Measurements from ENCODE around the gene PAK4. TPM values are rescaled to one million over a fixed set of nuclear protein-coding genes. Genes with fewer than 3 reads are reported as not detected.

PAK4 gene
- polyA plus RNA-seq, 1 donor (not counting 4 experiments of a cell fraction or from before 2014, with no cell fraction given) = 11.2 TPM

DNA sequence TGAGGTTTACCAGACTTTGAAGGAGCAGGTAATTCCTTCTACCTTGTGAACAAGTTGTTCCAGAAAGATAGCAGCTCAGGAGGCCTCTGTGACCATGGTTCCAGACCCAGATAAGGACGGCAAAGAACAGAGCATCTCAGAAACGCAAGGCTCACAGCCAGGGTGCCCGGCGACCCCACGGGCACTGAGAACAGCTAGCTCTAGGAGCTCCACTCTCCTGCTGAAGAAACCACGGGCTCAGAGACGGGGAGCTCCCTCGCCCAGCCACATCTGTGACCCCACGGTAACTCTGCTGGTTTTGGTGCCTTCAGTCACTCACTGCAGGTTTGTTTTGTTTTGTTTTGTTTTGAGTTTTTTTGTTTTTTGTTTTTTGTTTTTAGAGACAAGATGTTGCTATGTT, 55.2 kb downstream of the PAK4 start:
- Histone ChIP-seq H4K20me1 (ENCODE audit: control insufficient read depth, extremely low read depth, insufficient read depth, low read length) (no peaks in the 10 kb centered on the region), H3K9me3 (ENCODE audit: control insufficient read depth, low read depth, low read length) (no peaks in the 10 kb centered on the region), H2AFZ (ENCODE audit: control insufficient read depth, low read length) (no peak overlapping the region), H3K4me1 (ENCODE audit: control insufficient read depth, extremely low read depth, insufficient read depth, low read length) (no peaks in the 10 kb centered on the region), H3K27ac (ENCODE audit: control insufficient read depth, insufficient read depth, low read length) (no peak overlapping the region), H3K36me3 (ENCODE audit: control insufficient read depth in 2 of 2, extremely low read depth in 1 of 2, insufficient read depth in 2 of 2, low read length in 2 of 2) (peaks cover 0 to 23% of the 10 kb centered on the region in 2 experiments), H3K79me2 (ENCODE audit: control insufficient read depth, insufficient read depth, low read length) (no peaks in the 10 kb centered on the region), H3K9me1 (ENCODE audit: control insufficient read depth, extremely low read depth, insufficient read depth, low read length) (no peaks in the 10 kb centered on the region), H3K9ac (ENCODE audit: control insufficient read depth, extremely low read depth, insufficient read depth, low read length) (no peak overlapping the region), H3K4me2 (ENCODE audit: control insufficient read depth, extremely low read depth, insufficient read depth, low read depth, low read length) (no peak overlapping the region), H3K27me3 (ENCODE audit: control insufficient read depth, extremely low read depth, insufficient read depth, low read length) (no peaks in the 10 kb centered on the region), H3K4me3 (ENCODE audit: control insufficient read depth in 2 of 3, extremely low read depth in 1 of 3, insufficient read depth in 2 of 3, low read depth in 1 of 3, low read length in 3 of 3) (no peak overlapping the region)
- TF ChIP-seq EZH2 (IDR thresholded peaks at IDR 0.05; ENCODE audit: low read length) = no peak
- TF ChIP-seq, protein P1, sequence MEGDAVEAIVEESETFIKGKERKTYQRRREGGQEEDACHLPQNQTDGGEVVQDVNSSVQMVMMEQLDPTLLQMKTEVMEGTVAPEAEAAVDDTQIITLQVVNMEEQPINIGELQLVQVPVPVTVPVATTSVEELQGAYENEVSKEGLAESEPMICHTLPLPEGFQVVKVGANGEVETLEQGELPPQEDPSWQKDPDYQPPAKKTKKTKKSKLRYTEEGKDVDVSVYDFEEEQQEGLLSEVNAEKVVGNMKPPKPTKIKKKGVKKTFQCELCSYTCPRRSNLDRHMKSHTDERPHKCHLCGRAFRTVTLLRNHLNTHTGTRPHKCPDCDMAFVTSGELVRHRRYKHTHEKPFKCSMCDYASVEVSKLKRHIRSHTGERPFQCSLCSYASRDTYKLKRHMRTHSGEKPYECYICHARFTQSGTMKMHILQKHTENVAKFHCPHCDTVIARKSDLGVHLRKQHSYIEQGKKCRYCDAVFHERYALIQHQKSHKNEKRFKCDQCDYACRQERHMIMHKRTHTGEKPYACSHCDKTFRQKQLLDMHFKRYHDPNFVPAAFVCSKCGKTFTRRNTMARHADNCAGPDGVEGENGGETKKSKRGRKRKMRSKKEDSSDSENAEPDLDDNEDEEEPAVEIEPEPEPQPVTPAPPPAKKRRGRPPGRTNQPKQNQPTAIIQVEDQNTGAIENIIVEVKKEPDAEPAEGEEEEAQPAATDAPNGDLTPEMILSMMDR (optimal IDR thresholded peaks at IDR 0.05 in 1 of 3, IDR thresholded peaks at IDR 0.05 in 1 of 3, conservative IDR thresholded peaks at IDR 0.05 in 1 of 3; ENCODE audit: extremely low read depth in 1 of 3, insufficient read depth in 2 of 3, low read length in 3 of 3) = no peak
- no peak for FAIRE-seq
- dilution Hi-C loops (cut with MboI; ENCODE audit: extremely low pct_ligation_motif_present, low sequenced_read_pairs) = no loop called here
- no peak for DNase-seq (ENCODE audit: low read depth, low spot score)

DNA sequence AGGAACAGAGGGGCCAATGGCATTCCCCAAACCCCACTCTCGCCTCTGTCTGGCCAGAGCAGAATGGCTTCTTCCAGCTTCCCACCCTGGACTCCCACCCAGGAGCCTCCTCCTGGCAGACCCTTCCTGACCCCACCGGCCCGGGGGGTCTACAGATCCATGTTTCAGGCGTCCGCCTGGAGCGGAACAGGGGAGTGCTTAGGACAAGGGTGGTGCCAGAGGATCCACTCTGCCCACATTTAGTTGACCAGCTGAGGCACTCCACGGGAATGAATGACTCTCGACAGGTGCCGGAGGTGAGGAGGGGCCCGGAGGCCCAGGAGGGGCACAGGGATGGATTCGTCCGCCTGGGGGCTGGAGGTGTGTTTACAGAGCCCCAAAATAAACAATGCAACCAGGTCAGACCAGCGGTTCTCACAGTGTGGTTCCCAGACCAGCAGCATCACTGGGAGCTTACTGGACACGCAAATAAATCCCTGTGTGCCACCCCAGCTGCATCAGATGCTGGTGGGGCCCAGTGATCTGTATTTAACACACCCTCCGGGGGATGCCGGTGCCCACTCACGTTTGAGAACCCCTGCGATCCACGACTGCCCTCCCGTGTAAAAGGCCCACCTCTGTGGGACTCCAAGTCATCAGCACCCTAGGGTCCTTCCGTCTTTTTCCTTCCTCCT, 56.1 kb downstream of the PAK4 start:
- H3K27me3 ChIP-seq (ENCODE audit: control insufficient read depth, extremely low read depth, insufficient read depth, low read length) = no peaks in the 10 kb centered on the region
- no peaks in the 10 kb centered on the region for H3K4me1 ChIP-seq (ENCODE audit: control insufficient read depth, extremely low read depth, insufficient read depth, low read length)
- no peaks in the 10 kb centered on the region for H3K9me3 ChIP-seq (ENCODE audit: control insufficient read depth, low read depth, low read length)
- peaks cover 0 to 15% of the 10 kb centered on the region in 2 experiments for H3K36me3 ChIP-seq (ENCODE audit: control insufficient read depth in 2 of 2, extremely low read depth in 1 of 2, insufficient read depth in 2 of 2, low read length in 2 of 2)
- no peaks in the 10 kb centered on the region for H4K20me1 ChIP-seq (ENCODE audit: control insufficient read depth, extremely low read depth, insufficient read depth, low read length)
- no peak for TF ChIP-seq EZH2 (IDR thresholded peaks at IDR 0.05; ENCODE audit: low read length)
- TF ChIP-seq, protein P1 (optimal IDR thresholded peaks at IDR 0.05 in 1 of 3, IDR thresholded peaks at IDR 0.05 in 1 of 3, conservative IDR thresholded peaks at IDR 0.05 in 1 of 3; ENCODE audit: extremely low read depth in 1 of 3, insufficient read depth in 2 of 3, low read length in 3 of 3) = no peak
- H3K9ac ChIP-seq (ENCODE audit: control insufficient read depth, extremely low read depth, insufficient read depth, low read length) = no peak overlapping the region
- no peak overlapping the region for H2AFZ ChIP-seq (ENCODE audit: control insufficient read depth, low read length)
- H3K9me1 ChIP-seq (ENCODE audit: control insufficient read depth, extremely low read depth, insufficient read depth, low read length) = no peaks in the 10 kb centered on the region
- no peak overlapping the region for H3K4me3 ChIP-seq (ENCODE audit: control insufficient read depth in 2 of 3, extremely low read depth in 1 of 3, insufficient read depth in 2 of 3, low read depth in 1 of 3, low read length in 3 of 3)
- FAIRE-seq (no peak), DNase-seq (ENCODE audit: low read depth, low spot score) (no peak)
- H3K4me2 ChIP-seq (ENCODE audit: control insufficient read depth, extremely low read depth, insufficient read depth, low read depth, low read length) = no peak overlapping the region
- dilution Hi-C loops (cut with MboI; ENCODE audit: extremely low pct_ligation_motif_present, low sequenced_read_pairs) = no loop called here
- no peaks in the 10 kb centered on the region for H3K79me2 ChIP-seq (ENCODE audit: control insufficient read depth, insufficient read depth, low read length)
- H3K27ac ChIP-seq (ENCODE audit: control insufficient read depth, insufficient read depth, low read length) = no peak overlapping the region
